GM12878 (cell line): ENCODE results near the gene TPPP. TPM values are rescaled to one million over a fixed set of nuclear protein-coding genes. Genes with fewer than 3 reads are reported as not detected.
A peak's percentile ranks its signal among the peaks of the same experiment; 100 is the strongest.
"Not testable (repeated sequence)": the region's sequence is repeated elsewhere in the genome, so short reads cannot be mapped to it uniquely, and the experiment has no call there.

ENCODE experiments used
- ATAC-seq: fragments of 200-7000 bp; cut with Tn5 transposase; 3 replicates; pipeline ENCODE4 v1.9.1; 2020; ENCODE audit warnings: mild to moderate bottlenecking, moderate library complexity
- BruUV-seq: library from RNA; stranded (reverse); fragments of 400-500 nt; replicated peaks from 2 replicates; lab custom pipeline; 2021; lab: Mats Ljungman, UMichigan
- CTCF ChIA-PET: fragments of 300-600 bp; sonication (Branson Sonifier 250); formaldehyde crosslinking; extraction: SDS; loops from one replicate; lab custom pipeline; 2021; ENCODE audit warnings: inconsistent platforms; lab: Yijun Ruan, JAX
- POLR2A ChIA-PET: fragments of 350-600 bp; formaldehyde crosslinking; extraction: SDS; loops from one replicate; lab custom pipeline; 2021; ENCODE audit warnings: inconsistent platforms; lab: Charles Lee
- RAD21 ChIA-PET: fragments of 300-600 bp; sonication (Branson Sonifier 250); formaldehyde crosslinking; loops from one replicate; lab custom pipeline; 2023; ENCODE audit warnings: antibody characterized with exemption; ENCODE audit not compliant: unreplicated experiment; lab: Charles Lee
- SMC1A ChIA-PET: fragments of 300-600 bp; sonication (Branson Sonifier 250); formaldehyde crosslinking; loops from one replicate; lab custom pipeline; 2023; ENCODE audit not compliant: unreplicated experiment, uncharacterized antibody; lab: Charles Lee
- DNase-seq: peaks from one replicate; pipeline ENCODE4 v3.0.0-alpha.2; 2011; ENCODE audit warnings: low read depth, low spot score
- FAIRE-seq: peaks from 3 replicates; lab custom pipeline; 2011; peaks lifted over from hg19 to GRCh38; lab: Jason Lieb, UNC
- H2AFZ ChIP-seq: 2 replicates; pipeline ENCODE4 v1.6.0; 2011; ENCODE audit warnings: low read depth, low read length, control low read depth; ENCODE audit not compliant: control insufficient read depth
- H3K27ac ChIP-seq: 2 replicates; pipeline ENCODE4 v1.5.1; 2011; ENCODE audit warnings: control low read depth; ENCODE audit not compliant: control insufficient read depth, insufficient read depth
- H3K27me3 ChIP-seq, 2 experiments: replicated peaks in 1 of 2; 2 replicates each; pipeline versions ENCODE4 v1.6.0 to v1.6.1; 2011; ENCODE audit warnings: low read length in 1 of 2; ENCODE audit not compliant: control insufficient read depth in 2 of 2, insufficient read depth in 2 of 2
- H3K36me3 ChIP-seq, 2 experiments: 2 replicates each; pipeline ENCODE4 v1.5.1; 2011; ENCODE audit warnings: low read length in 1 of 2; ENCODE audit not compliant: control insufficient read depth in 2 of 2, insufficient read depth in 2 of 2
- H3K4me1 ChIP-seq: 2 replicates; pipeline ENCODE4 v1.6.1; 2011; ENCODE audit warnings: mild to moderate bottlenecking, low read length, moderate library complexity, mixed read lengths; ENCODE audit not compliant: control insufficient read depth, insufficient read depth
- H3K4me2 ChIP-seq: 2 replicates; pipeline ENCODE4 v1.6.0; 2011; ENCODE audit warnings: control low read depth; ENCODE audit not compliant: control insufficient read depth, insufficient read depth
- H3K4me3 ChIP-seq: fragments of 200-600 bp; sonication (generic); 2 replicates; pipeline ENCODE4 v1.5.1; 2016
- H3K79me2 ChIP-seq: 2 replicates; pipeline ENCODE4 v1.6.0; 2011; ENCODE audit warnings: low read length; ENCODE audit not compliant: control insufficient read depth, insufficient read depth
- H3K9ac ChIP-seq: 2 replicates; pipeline ENCODE4 v1.8.0; 2011; ENCODE audit warnings: low read length, control low read depth, mixed read lengths; ENCODE audit not compliant: control insufficient read depth, insufficient read depth
- H3K9me3 ChIP-seq: replicated peaks from 3 replicates; pipeline ENCODE4 v1.5.1; 2011; ENCODE audit warnings: mild to moderate bottlenecking, low read length; ENCODE audit not compliant: control insufficient read depth, insufficient read depth
- H4K20me1 ChIP-seq: 2 replicates; pipeline ENCODE4 v1.6.0; 2011; ENCODE audit not compliant: control insufficient read depth, insufficient read depth
- WGBS: methylation state at CpG from one replicate; pipeline ENCODE4 v1.1.6; 2016; ENCODE audit warnings: low lambda C conversion rate; ENCODE audit not compliant: insufficient replicate concordance, insufficient coverage; ENCODE audit errors: missing lambda C conversion rate; 5-methylcytosine and 5-hydroxymethylcytosine counted together
- in situ Hi-C: fragments of 300-500 bp; cut with MboI; formaldehyde crosslinking; loops from 9 replicates; pipeline ENCODE4 v1.14.3; 2018; ENCODE audit warnings: mixed read lengths
- intact Hi-C: fragments of 100-400 bp; cut with micrococcal nuclease; formaldehyde crosslinking; loops from one replicate; pipeline ENCODE4 v1.14.2; 2022; ENCODE audit not compliant: unreplicated experiment
- polyA plus RNA-seq, 11 experiments: library from polyadenylated mRNA; depleted of rRNA in 4 of 11; unstranded in 6 of 11; stranded (reverse) in 5 of 11; fragments of >200 nt; fragmentation: Nextera tagmentation in 4 of 11; fragmentation: Illumina TruSeq in 1 of 11; extraction: Ambion mirVana in 4 of 11; extraction: Trizol in 1 of 11; gene quantifications; 1 replicate in 1 of 11; 2 replicates in 10 of 11; pipeline versions ENCODE4 v1.2.1 to v1.2.3, GENCODE V29; 2011 to 2016; ENCODE audit warnings: inconsistent platforms in 2 of 11, missing spikeins in 2 of 11, low read depth in 1 of 11
- total RNA-seq, 4 experiments: library from RNA; depleted of rRNA in 3 of 4; stranded (reverse); fragments of >200 nt in 3 of 4; fragmentation: Illumina TruSeq in 1 of 4; extraction: Trizol in 1 of 4; gene quantifications; 2 replicates each; pipeline versions ENCODE4 v1.2.1 to v1.2.3, GENCODE V29; 2013 to 2021

Gene TPPP
- total and polyA plus RNA-seq, 10 of the 15 experiments (the other 5 are each of a cell fraction or from before 2014, with no cell fraction given): under 0.01 to 0.24 (median 0.04) TPM; not detected in 4

GRCh38 chr5:695475-695874 lies 2.3 kb upstream of the TPPP start:
- H4K20me1 ChIP-seq, SMC1A ChIA-PET, BruUV-seq, ATAC-seq, H3K36me3 ChIP-seq, H3K27ac ChIP-seq, intact Hi-C loops, H2AFZ ChIP-seq, H3K4me1 ChIP-seq, DNase-seq, in situ Hi-C loops, H3K9me3 ChIP-seq, H3K79me2 ChIP-seq, H3K9ac ChIP-seq, POLR2A ChIA-PET, H3K4me3 ChIP-seq, FAIRE-seq, H3K4me2 ChIP-seq, H3K27me3 ChIP-seq, CTCF ChIA-PET, RAD21 ChIA-PET: not testable (repeated sequence)
- WGBS: 47% methylated on average over 3 of the region's 13 CpGs

GRCh38 chr5:694042-694431 lies 885 bp upstream of the TPPP start:
- 21% methylated on average over 6 of the region's 22 CpGs for WGBS
- CTCF ChIA-PET, BruUV-seq, H4K20me1 ChIP-seq, RAD21 ChIA-PET, H3K79me2 ChIP-seq, H3K4me1 ChIP-seq, H3K4me3 ChIP-seq, H3K4me2 ChIP-seq, FAIRE-seq, in situ Hi-C loops, H3K9ac ChIP-seq, H3K9me3 ChIP-seq, SMC1A ChIA-PET, H2AFZ ChIP-seq, H3K27ac ChIP-seq, H3K27me3 ChIP-seq, DNase-seq, POLR2A ChIA-PET, H3K36me3 ChIP-seq, ATAC-seq: not testable (repeated sequence)
- intact Hi-C loops: loop anchor here (5.0 kb wide), 1 partner anchor 88 kb away; the partner anchor contains the start of gene ZDHHC11B

GRCh38 chr5:692529-693041 lies 567 bp downstream of the TPPP start:
- H3K27ac ChIP-seq, RAD21 ChIA-PET, H2AFZ ChIP-seq, BruUV-seq, H3K9ac ChIP-seq, H3K4me1 ChIP-seq, H3K9me3 ChIP-seq, H4K20me1 ChIP-seq, FAIRE-seq, DNase-seq, SMC1A ChIA-PET, H3K79me2 ChIP-seq, H3K4me3 ChIP-seq, H3K27me3 ChIP-seq, H3K36me3 ChIP-seq, in situ Hi-C loops, CTCF ChIA-PET, POLR2A ChIA-PET: not testable (repeated sequence)
- intact Hi-C loops: loop anchor here (5.0 kb wide), 1 partner anchor 90 kb away; the partner anchor contains the start of gene ZDHHC11B
- ATAC-seq: peak; percentile 17; the same call in 2 of the 3 replicates
- H3K4me2 ChIP-seq: peak overlapping the region; percentile 17; the same call in 1 of the 2 replicates
- 21% methylated on average over 27 of the region's 41 CpGs for WGBS
